Activated T-cell treated with anti-CD3 and anti-CD28 coated beads, Interleukin-2, amount 50 U/mL, for 4 hours (primary cell): Measurements from ENCODE around the gene GRID1. TPM values are rescaled to one million over a fixed set of nuclear protein-coding genes. Genes with fewer than 3 reads are reported as not detected.

Source experiments
- ATAC-seq, 2 donors: fragments of 200-7000 bp; cut with Tn5 transposase; one replicate each; pipeline ENCODE4 v1.10.0; 2021
- DNase-seq: peaks from one replicate; pipeline ENCODE4 v3.0.0-alpha.2; 2020
- H3K27me3 Mint-ChIP-seq: one replicate; pipeline ENCODE4 v1.8.0; 2021; ENCODE audit warnings: low read depth, mixed read lengths
- H3K36me3 Mint-ChIP-seq: one replicate; pipeline ENCODE4 v1.8.0; 2022; ENCODE audit warnings: mixed read lengths; ENCODE audit not compliant: insufficient read depth
- H3K4me1 Mint-ChIP-seq: one replicate; pipeline ENCODE4 v1.8.0; 2021; ENCODE audit warnings: low read depth, mixed read lengths
- H3K4me3 Mint-ChIP-seq: one replicate; pipeline ENCODE4 v1.8.0; 2021; ENCODE audit warnings: mild to moderate bottlenecking, moderate library complexity, mixed read lengths
- H3K9me3 Mint-ChIP-seq: one replicate; pipeline ENCODE4 v1.8.0; 2021; ENCODE audit warnings: mixed read lengths
- total RNA-seq, 3 donors: library from RNA; stranded (reverse); gene quantifications; one replicate each; pipeline ENCODE4 v1.2.1, GENCODE V29; 2021

Gene GRID1
- total RNA-seq, 3 donors from 2014 or later, result not detected

- no peak for ATAC-seq
- Mint-ChIP-seq H3K4me1 (no peaks in the 10 kb centered on the region), H3K9me3 (no peaks in the 10 kb centered on the region), H3K4me3 (no peak overlapping the region), H3K36me3 (no peaks in the 10 kb centered on the region), H3K27me3 (peaks cover 3% of the 10 kb centered on the region)
- DNase-seq, result no peak
Measured at GRCh38 chr10:86217371-86218080, 149.1 kb downstream of the GRID1 start.

DNA sequence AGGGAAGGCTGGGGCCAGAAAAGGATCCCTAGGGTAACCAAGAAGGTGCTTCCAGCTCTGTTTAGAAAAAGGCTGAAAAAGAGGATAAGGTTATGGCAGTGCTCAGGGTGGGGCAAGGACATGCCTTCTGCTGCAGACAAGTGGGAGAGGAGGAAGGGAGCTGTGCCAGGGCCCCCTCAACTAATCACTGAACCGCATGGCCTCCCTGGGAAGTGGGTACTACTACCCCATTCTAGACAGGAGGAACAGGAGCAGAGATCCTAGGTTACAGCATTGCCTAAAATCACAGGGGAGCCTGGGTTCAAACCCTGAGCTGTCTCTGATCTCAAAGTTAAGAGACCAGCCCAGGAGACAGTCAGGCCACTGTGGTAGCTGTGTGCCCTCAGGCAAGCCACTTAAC, 149.7 kb downstream of the GRID1 start:
- Mint-ChIP-seq H3K9me3 (no peaks in the 10 kb centered on the region), H3K4me3 (no peak overlapping the region), H3K4me1 (no peaks in the 10 kb centered on the region), H3K27me3 (peaks cover 3% of the 10 kb centered on the region), H3K36me3 (no peaks in the 10 kb centered on the region)
- DNase-seq, result no peak
- no peak for ATAC-seq

- Mint-ChIP-seq H3K9me3 (no peaks in the 10 kb centered on the region), H3K27me3 (peaks cover 3% of the 10 kb centered on the region), H3K4me1 (no peaks in the 10 kb centered on the region), H3K36me3 (no peaks in the 10 kb centered on the region), H3K4me3 (no peak overlapping the region)
- no peak for ATAC-seq
- DNase-seq, result no peak
Measured at GRCh38 chr10:86215712-86216111, 150.9 kb downstream of the GRID1 start.

- Mint-ChIP-seq H3K36me3 (no peaks in the 10 kb centered on the region), H3K27me3 (peaks cover 3% of the 10 kb centered on the region), H3K4me1 (no peaks in the 10 kb centered on the region), H3K4me3 (no peak overlapping the region), H3K9me3 (no peaks in the 10 kb centered on the region)
- DNase-seq (no peak), ATAC-seq (no peak)
Measured at GRCh38 chr10:86215046-86215445, 151.5 kb downstream of the GRID1 start.

- no peaks in the 10 kb centered on the region for H3K4me1 Mint-ChIP-seq
- no peak for ATAC-seq
Measured at GRCh38 chr10:86213148-86213547, 153.4 kb downstream of the GRID1 start.

DNA sequence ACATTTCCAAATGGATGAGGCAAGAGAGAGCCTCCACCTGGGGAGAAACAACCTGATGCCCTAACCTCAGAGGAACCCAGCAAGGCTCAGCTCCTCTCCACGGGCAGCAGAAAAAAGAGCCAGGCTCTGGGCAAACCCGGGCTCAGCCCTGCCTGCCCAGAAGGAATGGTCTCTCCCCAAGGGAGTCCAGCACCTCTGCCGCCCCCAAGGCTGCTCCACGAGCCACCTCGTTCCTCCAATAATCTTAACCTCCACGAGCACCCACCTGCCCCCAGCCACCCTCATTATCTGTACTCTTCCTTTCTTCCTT, 154.2 kb downstream of the GRID1 start:
- no peaks in the 10 kb centered on the region for H3K36me3 Mint-ChIP-seq
- H3K4me3 Mint-ChIP-seq, result no peak overlapping the region

More at GRCh38 chr10:86213148-86213547, 153.4 kb downstream of the GRID1 start:
- Mint-ChIP-seq H3K4me3 (no peak overlapping the region), H3K27me3 (peaks cover 3% of the 10 kb centered on the region), H3K9me3 (no peaks in the 10 kb centered on the region), H3K36me3 (no peaks in the 10 kb centered on the region)
- DNase-seq, result no peak

GRCh38 chr10:86211691-86212390, 154.8 kb downstream of the GRID1 start:
- Mint-ChIP-seq H3K4me3 (no peak overlapping the region), H3K27me3 (peaks cover 3% of the 10 kb centered on the region), H3K9me3 (no peaks in the 10 kb centered on the region), H3K4me1 (no peaks in the 10 kb centered on the region), H3K36me3 (no peaks in the 10 kb centered on the region)
- ATAC-seq (no peak), DNase-seq (no peak)

More for the DNA sequence above, 154.2 kb downstream of the GRID1 start:
- ATAC-seq, result no peak
- Mint-ChIP-seq H3K9me3 (no peaks in the 10 kb centered on the region), H3K27me3 (peaks cover 3% of the 10 kb centered on the region), H3K4me1 (no peaks in the 10 kb centered on the region)
- no peak for DNase-seq

DNA sequence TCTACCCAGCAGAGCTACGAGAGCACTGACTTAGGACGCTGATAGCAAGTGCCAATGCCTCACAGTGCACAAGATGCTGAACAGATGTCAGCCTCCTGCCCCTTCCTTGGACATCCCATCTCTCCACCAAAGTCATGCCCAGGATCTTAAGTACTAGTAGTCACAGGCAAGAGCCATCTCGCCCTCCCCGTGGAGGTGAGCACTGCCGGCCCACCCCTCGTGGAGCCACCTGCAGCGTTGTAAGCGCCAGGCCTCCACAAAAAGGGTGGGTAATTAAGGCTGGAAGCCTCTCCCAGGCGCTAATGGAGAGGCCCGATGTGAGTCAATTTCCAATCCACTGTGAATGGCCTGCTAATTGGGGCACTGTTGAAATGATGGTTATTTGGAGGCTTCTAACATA, 156.2 kb downstream of the GRID1 start:
- no peaks in the 10 kb centered on the region for H3K27me3 Mint-ChIP-seq
- H3K4me1 Mint-ChIP-seq, result no peaks in the 10 kb centered on the region
- H3K9me3 Mint-ChIP-seq, result no peaks in the 10 kb centered on the region
- H3K4me3 Mint-ChIP-seq, result no peak overlapping the region
- H3K36me3 Mint-ChIP-seq, result no peaks in the 10 kb centered on the region
- no peak for ATAC-seq
- no peak for DNase-seq

DNA sequence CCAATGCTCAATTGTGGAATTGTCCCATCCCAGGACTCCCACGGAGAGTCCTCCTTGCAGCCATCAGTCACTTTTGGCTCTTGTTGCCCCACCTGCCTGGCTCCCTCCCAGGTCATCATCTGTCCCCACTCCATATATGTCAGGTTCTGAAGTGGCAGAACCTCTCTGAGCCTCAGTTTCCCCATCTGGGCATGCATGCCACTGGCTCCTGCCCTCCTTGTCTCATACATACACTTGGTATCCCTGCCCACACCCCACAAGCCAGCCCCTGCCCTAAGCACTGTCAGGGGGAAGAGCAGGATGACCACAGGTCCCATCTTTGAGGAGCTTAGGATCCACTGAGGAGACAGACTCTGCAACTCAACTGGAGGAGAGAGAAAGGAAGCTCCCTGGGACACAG, 156.9 kb downstream of the GRID1 start:
- DNase-seq (no peak), ATAC-seq (no peak)
- Mint-ChIP-seq H3K4me1 (no peaks in the 10 kb centered on the region), H3K27me3 (no peaks in the 10 kb centered on the region), H3K9me3 (no peaks in the 10 kb centered on the region), H3K4me3 (no peak overlapping the region), H3K36me3 (no peaks in the 10 kb centered on the region)

DNA sequence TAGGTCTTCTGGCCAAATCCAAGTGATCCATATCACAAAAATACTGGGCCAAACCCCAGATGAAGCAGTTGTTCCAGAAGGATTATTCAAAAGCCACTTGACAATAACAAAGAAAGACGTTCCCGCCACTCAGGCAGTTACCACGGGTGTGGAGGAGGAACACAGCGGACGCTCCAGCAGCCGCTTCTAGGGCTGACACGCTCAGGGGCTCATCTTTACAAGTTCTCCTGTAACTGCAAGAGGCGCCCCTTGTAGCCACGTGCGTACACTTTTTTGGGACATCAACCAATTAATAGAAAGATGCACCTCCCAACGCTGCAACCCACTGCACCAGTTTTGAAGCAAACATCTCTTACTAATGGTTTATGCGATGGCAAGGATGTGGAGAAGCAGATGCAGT, 159.4 kb downstream of the GRID1 start:
- H3K9me3 Mint-ChIP-seq, result no peaks in the 10 kb centered on the region

GRCh38 chr10:86206240-86206579, 160.4 kb downstream of the GRID1 start:
- no peaks in the 10 kb centered on the region for H3K36me3 Mint-ChIP-seq
- no peaks in the 10 kb centered on the region for H3K27me3 Mint-ChIP-seq
- H3K4me1 Mint-ChIP-seq, result no peaks in the 10 kb centered on the region
- DNase-seq (no peak), ATAC-seq (no peak)
- H3K4me3 Mint-ChIP-seq, result no peak overlapping the region
- no peaks in the 10 kb centered on the region for H3K9me3 Mint-ChIP-seq

More for the DNA sequence above, 159.4 kb downstream of the GRID1 start:
- H3K36me3 Mint-ChIP-seq, result no peaks in the 10 kb centered on the region
- H3K4me3 Mint-ChIP-seq, result no peak overlapping the region
- H3K27me3 Mint-ChIP-seq, result no peaks in the 10 kb centered on the region
- no peaks in the 10 kb centered on the region for H3K4me1 Mint-ChIP-seq
- DNase-seq (no peak), ATAC-seq (no peak)

DNA sequence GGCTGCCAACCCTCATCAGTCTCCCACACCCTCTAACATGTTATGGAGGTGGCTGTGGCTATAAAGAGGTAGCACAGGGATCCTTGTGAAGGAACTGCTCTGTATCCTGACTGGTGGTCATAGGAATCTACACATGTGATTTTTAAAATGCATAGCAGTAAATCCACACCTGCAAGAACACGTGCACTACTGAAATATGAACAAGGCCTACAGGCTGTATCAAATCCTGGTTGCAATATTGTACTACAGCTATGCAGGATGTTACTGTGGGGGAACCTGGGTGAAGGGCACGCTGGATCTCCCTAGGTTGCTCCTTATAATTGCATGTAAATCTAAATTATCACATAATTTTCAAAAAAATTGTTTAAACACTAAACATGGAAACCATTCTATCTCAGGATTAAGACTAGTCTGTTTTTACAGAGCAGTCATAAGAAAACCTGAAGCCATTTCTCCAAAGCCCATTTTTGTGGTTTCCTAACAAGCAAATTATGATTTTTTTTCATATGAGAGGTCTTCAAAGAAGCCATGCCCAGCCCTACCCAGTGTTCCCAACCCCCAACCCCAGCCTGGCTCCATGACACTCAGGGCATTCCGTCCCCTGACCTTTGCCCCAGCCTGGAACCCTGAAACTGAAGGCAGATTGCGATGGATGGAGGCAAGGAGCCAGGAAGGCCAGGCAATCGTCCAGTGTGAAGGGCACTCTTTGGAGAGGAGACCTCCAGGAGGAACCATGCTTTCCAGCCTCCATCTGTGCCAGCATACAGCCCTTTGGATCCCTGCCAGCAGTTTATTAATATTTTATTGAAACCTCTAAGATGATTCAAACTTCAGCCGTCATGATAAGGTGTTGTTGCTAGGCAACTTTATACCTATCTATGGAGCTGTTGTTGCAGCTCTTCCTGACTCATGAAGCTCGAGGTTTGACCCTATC, 161.0 kb downstream of the GRID1 start:
- no peaks in the 10 kb centered on the region for H3K27me3 Mint-ChIP-seq
- ATAC-seq, result no peak
- no peaks in the 10 kb centered on the region for H3K9me3 Mint-ChIP-seq
- H3K36me3 Mint-ChIP-seq, result no peaks in the 10 kb centered on the region
- DNase-seq, result no peak
- H3K4me1 Mint-ChIP-seq, result no peaks in the 10 kb centered on the region
- no peak overlapping the region for H3K4me3 Mint-ChIP-seq

- DNase-seq (no peak), ATAC-seq (no peak)
- Mint-ChIP-seq H3K36me3 (no peaks in the 10 kb centered on the region), H3K9me3 (no peaks in the 10 kb centered on the region), H3K27me3 (peaks cover 2% of the 10 kb centered on the region), H3K4me3 (no peak overlapping the region), H3K4me1 (no peaks in the 10 kb centered on the region)
Measured at GRCh38 chr10:86204421-86205305, 161.9 kb downstream of the GRID1 start.
